HL-60/S4 (cell line): ENCODE results near the gene DPCD.
"Not testable (repeated sequence)": the region's sequence is repeated elsewhere in the genome, so short reads cannot be mapped to it uniquely, and the experiment has no call there.

Source experiments
- in situ Hi-C: fragments of 300-500 bp; cut with MboI; formaldehyde crosslinking; loops from 2 replicates; pipeline ENCODE4 v1.14.3; 2022; ENCODE audit warnings: low sequenced_read_pairs

DPCD gene

GRCh38 chr10:101615525-101616116 is 27.5 kb downstream of the DPCD start:
- in situ Hi-C loops, result loop anchor here (25.0 kb wide), 1 partner anchor 472 kb away; no protein-coding TSS in a partner anchor

- in situ Hi-C loops, result loop anchor here (25.0 kb wide), 1 partner anchor 471 kb away; no protein-coding TSS in a partner anchor
Measured at GRCh38 chr10:101616415-101617101, 28.4 kb downstream of the DPCD start.

- in situ Hi-C loops, result loop anchor here (25.0 kb wide), 1 partner anchor 470 kb away; no protein-coding TSS in a partner anchor
Measured at GRCh38 chr10:101617102-101617823, 29.1 kb downstream of the DPCD start.

GRCh38 chr10:101617824-101618568 is 29.9 kb downstream of the DPCD start:
- in situ Hi-C loops, result loop anchor here (25.0 kb wide), 1 partner anchor 469 kb away; no protein-coding TSS in a partner anchor

GRCh38 chr10:101618871-101619270 is 30.8 kb downstream of the DPCD start:
- in situ Hi-C loops, result loop anchor here (25.0 kb wide), 1 partner anchor 468 kb away; no protein-coding TSS in a partner anchor

- in situ Hi-C loops, result loop anchor here (25.0 kb wide), 1 partner anchor 467 kb away; no protein-coding TSS in a partner anchor
Measured at GRCh38 chr10:101619983-101620382, 31.9 kb downstream of the DPCD start.

GRCh38 chr10:101623528-101623927 is 35.4 kb downstream of the DPCD start:
- in situ Hi-C loops, result loop anchor here (25.0 kb wide), 1 partner anchor 464 kb away; no protein-coding TSS in a partner anchor

- in situ Hi-C loops, result loop anchor here (25.0 kb wide), 1 partner anchor 463 kb away; no protein-coding TSS in a partner anchor
Measured at GRCh38 chr10:101624526-101625102, 36.5 kb downstream of the DPCD start.

- in situ Hi-C loops, result no loop called here
Measured at GRCh38 chr10:101625821-101626412, 37.8 kb downstream of the DPCD start.

- in situ Hi-C loops, result no loop called here
Measured at GRCh38 chr10:101629837-101630632, 41.9 kb downstream of the DPCD start.

- in situ Hi-C loops, result no loop called here
Measured at GRCh38 chr10:101630633-101630920, 42.5 kb downstream of the DPCD start.

- in situ Hi-C loops, result no loop called here
Measured at GRCh38 chr10:101631821-101632475, 43.8 kb downstream of the DPCD start.

- in situ Hi-C loops, result not testable (repeated sequence)
Measured at GRCh38 chr10:101633510-101633909, 45.4 kb downstream of the DPCD start.

- in situ Hi-C loops, result no loop called here
Measured at GRCh38 chr10:101639141-101639900, 51.2 kb downstream of the DPCD start.

GRCh38 chr10:101643546-101643945 is 55.4 kb downstream of the DPCD start:
- in situ Hi-C loops, result no loop called here

GRCh38 chr10:101644002-101644401 is 55.9 kb downstream of the DPCD start:
- in situ Hi-C loops, result no loop called here

GRCh38 chr10:101645659-101646058 is 57.5 kb downstream of the DPCD start:
- in situ Hi-C loops, result no loop called here

GRCh38 chr10:101646364-101646763 is 58.2 kb downstream of the DPCD start:
- in situ Hi-C loops, result no loop called here
